CD4-positive, CD25-positive, alpha-beta regulatory T cell (primary cell): ENCODE results near the gene C16orf92. TPM values are rescaled to one million over a fixed set of nuclear protein-coding genes. Genes with fewer than 3 reads are reported as not detected.
"Not testable (repeated sequence)": the region's sequence is repeated elsewhere in the genome, so short reads cannot be mapped to it uniquely, and the experiment has no call there.

Experiments used
- ATAC-seq, 2 donors: fragments of 150-1000 bp; cut with Tn5 transposase; one replicate each; pipeline ENCODE4 v1.10.0; 2021; ENCODE audit warnings: low read depth in 2 of 2, moderate number of reproducible peaks in 2 of 2, moderate library complexity in 1 of 2
- DNase-seq, 3 donors: peaks; one replicate each; pipeline versions ENCODE4 v3.0.0 to v3.0.0-alpha.2; 2012 to 2022; ENCODE audit warnings: mixed read lengths in 1 of 3
- H3K27ac ChIP-seq: one replicate; pipeline ENCODE4 v1.7.0; 2013; ENCODE audit warnings: mild to moderate bottlenecking, low read length; ENCODE audit not compliant: insufficient read depth, poor library complexity, severe bottlenecking
- H3K27me3 ChIP-seq: one replicate; pipeline ENCODE4 v1.7.0; 2013; ENCODE audit warnings: low read length; ENCODE audit not compliant: control insufficient read depth, insufficient read depth
- H3K36me3 ChIP-seq: one replicate; pipeline ENCODE4 v1.7.0; 2013; ENCODE audit warnings: mild to moderate bottlenecking, low read length, moderate library complexity; ENCODE audit not compliant: control insufficient read depth, insufficient read depth
- H3K4me1 ChIP-seq: 2 replicates; pipeline ENCODE4 v1.7.0; 2013; ENCODE audit warnings: mild to moderate bottlenecking, low read length; ENCODE audit not compliant: insufficient read depth, control insufficient read depth, poor library complexity, severe bottlenecking
- H3K4me3 ChIP-seq: one replicate; pipeline ENCODE4 v1.7.0; 2013; ENCODE audit warnings: low read depth, mild to moderate bottlenecking, low read length, moderate library complexity
- H3K9me3 ChIP-seq, 2 experiments: 1 replicate in 1 of 2; 2 replicates in 1 of 2; pipeline ENCODE4 v1.7.0; 2013; ENCODE audit warnings: low read length in 2 of 2, mild to moderate bottlenecking in 1 of 2, moderate library complexity in 1 of 2; ENCODE audit not compliant: control insufficient read depth in 2 of 2
- H3K27ac Mint-ChIP-seq, 3 donors: one replicate each; pipeline ENCODE4 v1.8.0; 2020 to 2022; ENCODE audit warnings: mild to moderate bottlenecking in 3 of 3, mixed read lengths in 3 of 3, moderate library complexity in 2 of 3
- H3K27me3 Mint-ChIP-seq: one replicate; pipeline ENCODE4 v1.8.0; 2022; ENCODE audit warnings: mild to moderate bottlenecking, mixed read lengths
- H3K36me3 Mint-ChIP-seq: one replicate; pipeline ENCODE4 v1.8.0; 2020; ENCODE audit warnings: mixed read lengths
- H3K4me1 Mint-ChIP-seq, 4 donors: one replicate each; pipeline ENCODE4 v1.8.0; 2020 to 2022; ENCODE audit warnings: mixed read lengths in 4 of 4, mild to moderate bottlenecking in 1 of 4
- H3K4me3 Mint-ChIP-seq, 4 donors: one replicate each; pipeline ENCODE4 v1.8.0; 2020 to 2022; ENCODE audit warnings: mild to moderate bottlenecking in 4 of 4, mixed read lengths in 4 of 4, moderate library complexity in 3 of 4
- H3K9me3 Mint-ChIP-seq, 7 donors: one replicate each; pipeline ENCODE4 v1.8.0; 2020 to 2022; ENCODE audit warnings: mixed read lengths in 7 of 7, mild to moderate bottlenecking in 3 of 7, moderate library complexity in 2 of 7
- polyA plus RNA-seq, 4 donors: library from polyadenylated mRNA; unstranded; fragments of 300-500 nt; fragmentation: Illumina TruSeq; gene quantifications; one replicate each; pipeline ENCODE4 v1.2.3, GENCODE V29; 2021
- total RNA-seq: library from RNA; stranded (reverse); gene quantifications from one replicate; pipeline ENCODE4 v1.2.3, GENCODE V29; 2022

Gene C16orf92
- total and polyA plus RNA-seq, 5 donors from 2014 or later: not detected

GRCh38 chr16:30033270-30033669 is 10.3 kb downstream of the C16orf92 start:
- H3K9me3 Mint-ChIP-seq: no peaks in the 10 kb centered on the region
- H3K27ac Mint-ChIP-seq: no peak overlapping the region
- Histone ChIP-seq H3K4me1 (peaks cover 13% of the 10 kb centered on the region), H3K27ac (no peak overlapping the region), H3K36me3 (no peaks in the 10 kb centered on the region), H3K27me3 (peaks cover 3% of the 10 kb centered on the region), H3K9me3 (no peaks in the 10 kb centered on the region), H3K4me3 (no peak overlapping the region)
- no peaks in the 10 kb centered on the region for H3K36me3 Mint-ChIP-seq
- peak in 1 of 3 donors; percentile 14 for DNase-seq
- no peak overlapping the region for H3K4me3 Mint-ChIP-seq
- H3K4me1 Mint-ChIP-seq: peaks cover 4 to 14% (median 8%) of the 10 kb centered on the region in 4 donors
- H3K27me3 Mint-ChIP-seq: peaks cover 42% of the 10 kb centered on the region
- no peak for ATAC-seq

GRCh38 chr16:30040221-30040620 is 17.2 kb downstream of the C16orf92 start:
- no peaks in the 10 kb centered on the region for H3K4me1 ChIP-seq
- Mint-ChIP-seq H3K4me1 (no peaks in the 10 kb centered on the region), H3K36me3 (no peaks in the 10 kb centered on the region), H3K27me3 (peaks cover 16% of the 10 kb centered on the region), H3K27ac (no peak overlapping the region), H3K9me3 (no peaks in the 10 kb centered on the region), H3K4me3 (no peak overlapping the region)
- no peak overlapping the region for H3K27ac ChIP-seq
- DNase-seq (no peak), ATAC-seq (no peak)
- no peaks in the 10 kb centered on the region for H3K9me3 ChIP-seq
- no peaks in the 10 kb centered on the region for H3K36me3 ChIP-seq
- H3K27me3 ChIP-seq: no peaks in the 10 kb centered on the region
- no peak overlapping the region for H3K4me3 ChIP-seq

DNA sequence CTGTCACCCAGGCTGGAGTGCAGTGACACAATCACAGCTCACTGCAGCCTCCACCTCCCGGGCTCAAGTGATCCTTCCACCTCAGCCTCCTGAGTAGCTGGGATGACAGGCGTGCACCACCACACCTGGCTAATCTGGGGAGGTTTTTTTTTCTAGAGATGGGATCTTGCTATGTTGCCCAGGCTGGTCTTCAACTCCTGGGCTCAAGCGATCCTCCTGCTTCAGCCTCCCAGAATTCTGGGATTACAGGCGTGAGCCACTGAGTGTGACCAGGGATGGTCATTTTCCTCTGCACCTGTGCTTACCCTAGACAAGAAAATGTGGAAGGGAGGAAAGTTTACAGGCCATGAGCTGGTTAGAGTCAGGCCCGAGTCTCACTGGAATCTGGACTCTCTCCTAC is 17.7 kb downstream of the C16orf92 start:
- H3K9me3 ChIP-seq, H3K4me1 Mint-ChIP-seq, DNase-seq, H3K4me3 Mint-ChIP-seq, H3K36me3 ChIP-seq, H3K4me3 ChIP-seq, H3K4me1 ChIP-seq, H3K27ac ChIP-seq, ATAC-seq, H3K36me3 Mint-ChIP-seq, H3K27me3 ChIP-seq, H3K9me3 Mint-ChIP-seq, H3K27ac Mint-ChIP-seq: not testable (repeated sequence)
- H3K27me3 Mint-ChIP-seq: peaks cover 12% of the 10 kb centered on the region

- no peak overlapping the region for H3K4me3 Mint-ChIP-seq
- ATAC-seq (no peak), DNase-seq (peak in 2 of 3 donors; percentile 39 to 43)
- H3K9me3 Mint-ChIP-seq: peaks cover 0 to 1% (median 0%) of the 10 kb centered on the region in 7 donors
- no peaks in the 10 kb centered on the region for H3K27me3 ChIP-seq
- H3K36me3 Mint-ChIP-seq: no peaks in the 10 kb centered on the region
- H3K27ac ChIP-seq: no peak overlapping the region
- no peaks in the 10 kb centered on the region for H3K4me1 ChIP-seq
- H3K27me3 Mint-ChIP-seq: peaks cover 12% of the 10 kb centered on the region
- H3K36me3 ChIP-seq: no peaks in the 10 kb centered on the region
- H3K27ac Mint-ChIP-seq: no peak overlapping the region
- no peak overlapping the region for H3K4me3 ChIP-seq
- no peaks in the 10 kb centered on the region for H3K4me1 Mint-ChIP-seq
- H3K9me3 ChIP-seq: no peaks in the 10 kb centered on the region
Measured at GRCh38 chr16:30041841-30042240, 18.8 kb downstream of the C16orf92 start.

- ATAC-seq: no peak
- H3K27ac Mint-ChIP-seq: no peak overlapping the region
- no peaks in the 10 kb centered on the region for H3K36me3 Mint-ChIP-seq
Measured at GRCh38 chr16:30046178-30046577, 23.2 kb downstream of the C16orf92 start.

DNA sequence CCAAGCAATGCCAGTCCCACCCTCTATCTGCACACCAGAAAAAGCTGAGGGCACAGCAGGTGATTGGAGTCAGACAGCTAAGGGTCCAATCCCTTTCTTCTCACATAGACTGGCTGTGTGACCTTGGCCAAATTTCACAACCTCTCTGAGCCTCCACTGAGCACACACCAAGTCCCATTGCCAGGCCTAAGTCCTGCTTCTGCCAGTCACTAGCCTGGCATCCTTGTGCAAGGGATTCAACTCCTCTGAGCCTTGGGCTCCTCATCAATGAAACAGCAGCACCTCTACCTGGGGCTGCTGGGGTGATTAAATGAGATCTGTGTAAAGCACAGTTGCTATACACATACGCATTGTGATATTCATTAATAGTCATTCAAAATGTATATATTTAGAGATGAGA is 23.6 kb downstream of the C16orf92 start:
- H3K4me3 Mint-ChIP-seq: no peak overlapping the region

More at GRCh38 chr16:30046178-30046577, 23.2 kb downstream of the C16orf92 start:
- no peak for DNase-seq
- Histone ChIP-seq H3K4me1 (no peaks in the 10 kb centered on the region), H3K27me3 (no peaks in the 10 kb centered on the region), H3K27ac (no peak overlapping the region), H3K36me3 (no peaks in the 10 kb centered on the region), H3K9me3 (no peaks in the 10 kb centered on the region), H3K4me3 (no peak overlapping the region)
- Mint-ChIP-seq H3K27me3 (peaks cover 8% of the 10 kb centered on the region), H3K9me3 (peaks cover 0 to 1% (median 0%) of the 10 kb centered on the region in 7 donors), H3K4me3 (no peak overlapping the region), H3K4me1 (no peaks in the 10 kb centered on the region)

DNA sequence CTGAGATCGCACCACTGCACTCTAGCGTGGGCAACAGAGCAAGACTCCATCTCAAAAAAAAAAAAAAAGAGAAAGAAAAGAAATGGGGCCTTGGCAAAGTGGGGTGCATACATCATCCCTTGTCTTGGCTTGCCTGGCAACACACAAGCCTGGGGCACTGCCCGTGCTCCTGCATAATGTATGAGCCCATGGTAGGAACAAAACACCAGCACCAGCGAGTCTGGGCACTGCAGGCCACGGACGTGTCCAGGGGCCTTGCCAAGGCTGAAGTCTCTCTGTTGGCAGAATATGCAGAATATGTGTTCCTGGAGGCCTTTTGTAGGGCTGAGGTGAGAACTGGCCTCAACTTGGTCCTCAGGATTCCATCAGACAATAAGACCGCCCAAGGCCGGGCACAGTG is 26.9 kb downstream of the C16orf92 start:
- H3K9me3 Mint-ChIP-seq: peaks cover 0 to 1% (median 0%) of the 10 kb centered on the region in 7 donors
- Histone ChIP-seq H3K9me3 (no peaks in the 10 kb centered on the region), H3K36me3 (no peaks in the 10 kb centered on the region), H3K4me3 (no peak overlapping the region), H3K27ac (no peak overlapping the region), H3K27me3 (no peaks in the 10 kb centered on the region), H3K4me1 (peaks cover 12% of the 10 kb centered on the region)
- no peak overlapping the region for H3K4me3 Mint-ChIP-seq
- no peaks in the 10 kb centered on the region for H3K27me3 Mint-ChIP-seq
- no peak overlapping the region for H3K27ac Mint-ChIP-seq
- H3K4me1 Mint-ChIP-seq: peaks cover 0 to 17% (median 6%) of the 10 kb centered on the region in 4 donors
- ATAC-seq (no peak), DNase-seq (no peak)
- H3K36me3 Mint-ChIP-seq: no peaks in the 10 kb centered on the region

More for the DNA sequence above, 23.6 kb downstream of the C16orf92 start:
- Histone ChIP-seq H3K4me3 (no peak overlapping the region), H3K4me1 (no peaks in the 10 kb centered on the region), H3K36me3 (no peaks in the 10 kb centered on the region), H3K9me3 (no peaks in the 10 kb centered on the region), H3K27me3 (no peaks in the 10 kb centered on the region), H3K27ac (no peak overlapping the region)
- peaks cover 7% of the 10 kb centered on the region for H3K27me3 Mint-ChIP-seq
- ATAC-seq: no peak
- H3K9me3 Mint-ChIP-seq: peaks cover 0 to 1% (median 0%) of the 10 kb centered on the region in 7 donors
- DNase-seq: no peak
- no peaks in the 10 kb centered on the region for H3K36me3 Mint-ChIP-seq
- no peaks in the 10 kb centered on the region for H3K4me1 Mint-ChIP-seq
- H3K27ac Mint-ChIP-seq: no peak overlapping the region

DNA sequence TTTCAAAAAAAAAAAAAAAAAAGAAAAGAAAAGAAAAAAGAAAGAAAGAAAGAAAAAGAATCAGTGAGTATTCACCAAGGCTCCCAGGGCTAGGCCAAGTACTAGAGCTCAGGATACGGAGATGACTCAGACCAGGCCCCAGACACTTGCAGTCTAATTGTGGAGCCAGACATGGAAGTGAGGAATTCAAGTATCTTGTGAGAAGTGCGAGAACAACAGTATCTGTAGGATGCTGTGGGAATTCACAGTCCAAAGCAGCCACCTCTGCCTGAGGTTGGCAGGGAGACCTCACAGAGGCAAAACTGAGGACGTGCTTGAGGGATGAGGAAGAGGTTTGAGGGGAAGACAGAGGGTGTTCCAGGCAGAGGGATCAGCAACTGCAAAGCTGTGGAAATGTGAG is 28.5 kb downstream of the C16orf92 start:
- Mint-ChIP-seq H3K9me3 (peaks cover 0 to 1% (median 0%) of the 10 kb centered on the region in 7 donors), H3K36me3 (no peaks in the 10 kb centered on the region), H3K4me3 (peak overlapping the region in 3 of 4 donors; percentile 62 to 78 (median 72)), H3K27ac (peak overlapping the region in 2 of 3 donors; percentile 11 to 43), H3K4me1 (peaks cover 0 to 26% (median 9%) of the 10 kb centered on the region in 4 donors), H3K27me3 (no peaks in the 10 kb centered on the region)
- ATAC-seq: no peak
- no peak overlapping the region for H3K4me3 ChIP-seq
- no peaks in the 10 kb centered on the region for H3K27me3 ChIP-seq
- peaks cover 18% of the 10 kb centered on the region for H3K4me1 ChIP-seq
- H3K9me3 ChIP-seq: no peaks in the 10 kb centered on the region
- DNase-seq: no peak
- H3K36me3 ChIP-seq: no peaks in the 10 kb centered on the region
- no peak overlapping the region for H3K27ac ChIP-seq
